K562 (cell line): Measurements from ENCODE around the gene BTBD17. TPM values are rescaled to one million over a fixed set of nuclear protein-coding genes. Genes with fewer than 3 reads are reported as not detected.

Experiments used
- ARID3B ChIP-seq: fragments of 250-450 bp; sonication (Bioruptor Pico); IDR thresholded peaks from 2 replicates; pipeline ENCODE4 v1.4.0; 2020; ENCODE audit warnings: borderline replicate concordance
- BCOR ChIP-seq: fragments of 450-650 bp; IDR thresholded peaks from 2 replicates; pipeline ENCODE4 v1.6.1; 2016
- ESRRA ChIP-seq: fragments of 450-650 bp; IDR thresholded peaks from 2 replicates; pipeline ENCODE4 v1.6.1; 2014; ENCODE audit warnings: low read depth, mild to moderate bottlenecking, moderate library complexity, borderline replicate concordance
- HIVEP1 ChIP-seq: fragments of 250-450 bp; sonication (Bioruptor Pico); IDR thresholded peaks from 2 replicates; pipeline ENCODE4 v1.4.0; 2020; ENCODE audit warnings: mild to moderate bottlenecking
- MECOM ChIP-seq: fragments of 250-450 bp; sonication (Bioruptor Pico); IDR thresholded peaks from 2 replicates; pipeline ENCODE4 v1.8.0; 2022; ENCODE audit warnings: inconsistent platforms
- NR2C2 ChIP-seq, 2 experiments: fragments of 200-800 bp in 1 of 2; sonication (Bioruptor generic) in 1 of 2; sonication (generic) in 1 of 2; formaldehyde crosslinking in 1 of 2; IDR thresholded peaks; 2 replicates each; pipeline versions ENCODE4 v1.6.1 to v1.8.0; 2016 to 2022; ENCODE audit warnings: mild to moderate bottlenecking in 1 of 2, missing compliant biosample characterization in 1 of 2, missing genetic modification characterization in 1 of 2, missing genetic modification reagents in 1 of 2
- RBM14 ChIP-seq: fragments of 200-400 bp; formaldehyde crosslinking; IDR thresholded peaks from 2 replicates; pipeline ENCODE4 v1.6.1; 2018; ENCODE audit warnings: low read depth, mild to moderate bottlenecking, low read length, moderate library complexity, borderline replicate concordance; ENCODE audit not compliant: insufficient read depth
- RERE ChIP-seq: sonication (generic); formaldehyde crosslinking; IDR thresholded peaks from 2 replicates; pipeline ENCODE4 v1.8.0; 2023; ENCODE audit warnings: missing genetic modification reagents, mild to moderate bottlenecking, borderline replicate concordance
- REST ChIP-seq, 2 experiments: fragments of 450-650 bp; formaldehyde crosslinking in 1 of 2; IDR thresholded peaks; 2 replicates each; pipeline versions ENCODE4 v1.4.0 to v1.6.1; 2014 to 2020; ENCODE audit warnings: mild to moderate bottlenecking in 2 of 2, borderline replicate concordance in 1 of 2, low read depth in 1 of 2
- ZBTB17 ChIP-seq: fragments of 450-650 bp; formaldehyde crosslinking; IDR thresholded peaks from 2 replicates; pipeline ENCODE4 v1.4.0; 2020; ENCODE audit warnings: mild to moderate bottlenecking
- ZNF121 ChIP-seq: sonication (generic); formaldehyde crosslinking; conservative IDR thresholded peaks from 2 replicates; pipeline ENCODE4 v1.8.0; 2022; ENCODE audit warnings: missing genetic modification reagents
- ZNF583 ChIP-seq: fragments of 250-450 bp; sonication (Bioruptor Pico); IDR thresholded peaks from 2 replicates; pipeline ENCODE4 v1.4.0; 2020
- ZNF766 ChIP-seq: fragments of 200-800 bp; sonication (Bioruptor generic); conservative IDR thresholded peaks from 2 replicates; pipeline ENCODE4 v1.6.1; 2016; ENCODE audit warnings: missing genetic modification characterization, missing compliant biosample characterization
- polyA plus RNA-seq, 8 experiments: library from polyadenylated mRNA; depleted of rRNA in 4 of 8; stranded (reverse) in 5 of 8; unstranded in 3 of 8; fragments of >200 nt; fragmentation: Nextera tagmentation in 2 of 8; fragmentation: Illumina TruSeq in 1 of 8; extraction: Ambion mirVana in 2 of 8; extraction: Trizol in 1 of 8; gene quantifications; 2 replicates each; pipeline versions ENCODE4 v1.2.1 to v1.2.3, GENCODE V29; 2011 to 2014; ENCODE audit warnings: inconsistent platforms in 1 of 8, missing spikeins in 1 of 8
- total RNA-seq, 7 experiments: library from RNA; depleted of rRNA in 6 of 7; stranded (reverse); fragments of >200 nt in 6 of 7; fragmentation: Illumina TruSeq in 2 of 7; extraction: Trizol in 2 of 7; gene quantifications; 2 replicates each; pipeline versions ENCODE4 v1.2.1 to v1.2.3, GENCODE V29; 2011 to 2021; ENCODE audit warnings: low replicate concordance in 1 of 7

The BTBD17 gene
- total and polyA plus RNA-seq, 9 of the 15 experiments (the other 6 are each of a cell fraction or from before 2014, with no cell fraction given) = not detected

DNA sequence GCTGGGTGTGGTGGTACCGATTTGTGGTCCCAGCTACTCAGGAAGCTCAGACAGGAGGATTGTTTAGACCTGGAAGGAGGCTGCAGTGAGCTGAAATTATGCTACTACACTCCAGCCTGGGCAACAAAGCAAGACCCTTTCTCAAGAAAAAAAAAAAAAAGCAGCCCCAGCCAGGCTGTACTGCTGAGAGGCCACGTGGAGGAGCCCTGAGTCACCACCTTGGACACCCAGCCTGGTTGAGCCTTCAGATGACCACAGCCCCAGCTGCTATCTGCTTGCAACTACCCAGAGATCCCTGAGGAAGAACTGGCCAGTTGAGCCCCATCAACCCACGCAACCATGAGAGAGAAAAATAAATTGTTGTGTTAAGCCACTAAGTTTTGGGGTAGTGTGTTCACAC lies 46.6 kb upstream of the BTBD17 start (continued):
- no peak for TF ChIP-seq ARID3B (CRISPR knock-in tag)
- peak; percentile 77 for TF ChIP-seq REST (IDR thresholded peaks at IDR 0.05; ENCODE audit: borderline replicate concordance)
- TF ChIP-seq REST (CRISPR knock-in tag; IDR thresholded peaks at IDR 0.05; ENCODE audit: low read depth) = no peak
- TF ChIP-seq BCOR = no peak
- no peak for TF ChIP-seq ZNF583
- peak; percentile 43; the same call in 1 of the 2 replicates for TF ChIP-seq ESRRA
- no peak for TF ChIP-seq HIVEP1 (CRISPR knock-in tag)
- no peak for TF ChIP-seq MECOM (CRISPR knock-in tag)
- no peak; the same call in 1 of the 2 replicates for TF ChIP-seq ZNF766 (CRISPR knock-in tag)
- peak; percentile 22; the same call in 1 of the 2 replicates for TF ChIP-seq ZBTB17 (CRISPR knock-in tag)
- no peak for TF ChIP-seq NR2C2 (CRISPR knock-in tag; IDR thresholded peaks at IDR 0.05)
- TF ChIP-seq NR2C2 (tag; IDR thresholded peaks at IDR 0.05) = peak; percentile 23; the same call in 1 of the 2 replicates
- peak; percentile 94 for TF ChIP-seq ZNF121
- no peak for TF ChIP-seq RBM14
- no peak for TF ChIP-seq RERE (CRISPR knock-in tag)
